Adrenal gland (tissue), 5 donors: ENCODE measurements around the gene CELF2.

Source experiments
- POLR2A ChIP-seq, 2 donors: fragments of 450-650 bp; IDR thresholded peaks; one replicate each; pipeline ENCODE4 v1.6.1; 2017; ENCODE audit warnings: antibody characterized with exemption in 2 of 2, mild to moderate bottlenecking in 2 of 2, moderate library complexity in 1 of 2
- TF ChIP-seq, protein P1 (sequence below), 6 experiments: fragments of 450-650 bp in 4 of 6; fragments of 200-600 bp in 2 of 6; sonication (generic) in 1 of 6; IDR thresholded peaks; 1 replicate in 5 of 6; 2 replicates in 1 of 6; pipeline versions ENCODE4 v1.5.1 to v1.8.0; 2016 to 2021; ENCODE audit warnings: antibody characterized with exemption in 6 of 6, mild to moderate bottlenecking in 2 of 6, moderate library complexity in 1 of 6
- donor health status: DM: no; HTN: no; CAD: no.

DNA sequence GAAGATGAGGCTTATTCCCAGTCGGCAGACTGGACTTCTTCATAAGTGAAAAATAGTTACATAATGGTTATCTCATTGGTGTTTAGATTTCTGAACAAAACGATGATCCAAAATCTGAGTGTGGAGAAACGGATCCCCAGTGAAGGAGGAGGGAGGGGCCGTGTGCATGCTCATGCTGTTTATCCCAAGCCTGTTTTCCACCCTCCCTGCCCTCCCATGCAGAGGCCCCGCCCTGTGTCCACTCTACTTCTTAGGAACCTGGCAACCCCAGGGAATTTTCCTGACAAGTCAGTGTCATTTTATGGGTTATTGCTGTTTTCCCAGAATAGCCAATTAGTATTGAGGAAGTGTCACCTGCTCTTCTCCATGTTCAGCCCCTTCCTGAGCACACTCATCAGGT is 174.0 kb downstream of the CELF2 start:
- TF ChIP-seq, protein P1, sequence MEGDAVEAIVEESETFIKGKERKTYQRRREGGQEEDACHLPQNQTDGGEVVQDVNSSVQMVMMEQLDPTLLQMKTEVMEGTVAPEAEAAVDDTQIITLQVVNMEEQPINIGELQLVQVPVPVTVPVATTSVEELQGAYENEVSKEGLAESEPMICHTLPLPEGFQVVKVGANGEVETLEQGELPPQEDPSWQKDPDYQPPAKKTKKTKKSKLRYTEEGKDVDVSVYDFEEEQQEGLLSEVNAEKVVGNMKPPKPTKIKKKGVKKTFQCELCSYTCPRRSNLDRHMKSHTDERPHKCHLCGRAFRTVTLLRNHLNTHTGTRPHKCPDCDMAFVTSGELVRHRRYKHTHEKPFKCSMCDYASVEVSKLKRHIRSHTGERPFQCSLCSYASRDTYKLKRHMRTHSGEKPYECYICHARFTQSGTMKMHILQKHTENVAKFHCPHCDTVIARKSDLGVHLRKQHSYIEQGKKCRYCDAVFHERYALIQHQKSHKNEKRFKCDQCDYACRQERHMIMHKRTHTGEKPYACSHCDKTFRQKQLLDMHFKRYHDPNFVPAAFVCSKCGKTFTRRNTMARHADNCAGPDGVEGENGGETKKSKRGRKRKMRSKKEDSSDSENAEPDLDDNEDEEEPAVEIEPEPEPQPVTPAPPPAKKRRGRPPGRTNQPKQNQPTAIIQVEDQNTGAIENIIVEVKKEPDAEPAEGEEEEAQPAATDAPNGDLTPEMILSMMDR (IDR thresholded peaks at IDR 0.05): no peak
- TF ChIP-seq POLR2A (IDR thresholded peaks at IDR 0.05): no peak
